ENCODE data around the gene PORCN.

DNA sequence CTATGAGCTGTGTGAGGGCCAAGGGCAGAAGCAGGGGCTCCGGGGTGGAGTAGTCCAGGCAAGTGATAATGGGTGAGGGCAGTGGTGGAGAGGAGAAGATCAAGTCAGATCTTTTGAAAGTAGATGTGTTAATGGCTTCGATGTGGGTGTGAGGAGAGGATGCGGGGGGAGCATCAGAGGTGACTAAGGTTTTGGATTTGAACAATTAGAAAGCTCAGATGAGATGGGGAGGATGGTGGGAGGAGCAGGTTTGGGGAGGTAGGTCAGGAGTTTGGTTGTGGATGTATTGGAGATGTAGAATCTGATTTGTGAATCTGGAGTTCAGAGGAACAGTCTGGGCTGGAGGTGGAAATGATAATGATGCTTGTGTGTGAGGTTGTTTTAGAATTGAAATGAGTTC is 28.2 kb upstream of the PORCN start:
- TF ChIP-seq, protein P1, sequence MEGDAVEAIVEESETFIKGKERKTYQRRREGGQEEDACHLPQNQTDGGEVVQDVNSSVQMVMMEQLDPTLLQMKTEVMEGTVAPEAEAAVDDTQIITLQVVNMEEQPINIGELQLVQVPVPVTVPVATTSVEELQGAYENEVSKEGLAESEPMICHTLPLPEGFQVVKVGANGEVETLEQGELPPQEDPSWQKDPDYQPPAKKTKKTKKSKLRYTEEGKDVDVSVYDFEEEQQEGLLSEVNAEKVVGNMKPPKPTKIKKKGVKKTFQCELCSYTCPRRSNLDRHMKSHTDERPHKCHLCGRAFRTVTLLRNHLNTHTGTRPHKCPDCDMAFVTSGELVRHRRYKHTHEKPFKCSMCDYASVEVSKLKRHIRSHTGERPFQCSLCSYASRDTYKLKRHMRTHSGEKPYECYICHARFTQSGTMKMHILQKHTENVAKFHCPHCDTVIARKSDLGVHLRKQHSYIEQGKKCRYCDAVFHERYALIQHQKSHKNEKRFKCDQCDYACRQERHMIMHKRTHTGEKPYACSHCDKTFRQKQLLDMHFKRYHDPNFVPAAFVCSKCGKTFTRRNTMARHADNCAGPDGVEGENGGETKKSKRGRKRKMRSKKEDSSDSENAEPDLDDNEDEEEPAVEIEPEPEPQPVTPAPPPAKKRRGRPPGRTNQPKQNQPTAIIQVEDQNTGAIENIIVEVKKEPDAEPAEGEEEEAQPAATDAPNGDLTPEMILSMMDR (IDR thresholded peaks at IDR 0.05; ENCODE audit: low read length), result no peak
- no peak for TF ChIP-seq EZH2 (IDR thresholded peaks at IDR 0.05; ENCODE audit: borderline replicate concordance, low read length)
